ENCODE results near the gene LDAH. TPM values are rescaled to one million over a fixed set of nuclear protein-coding genes. Genes with fewer than 3 reads are reported as not detected.

Gene LDAH
- total RNA-seq, 1 donor: 17.4 TPM

DNA sequence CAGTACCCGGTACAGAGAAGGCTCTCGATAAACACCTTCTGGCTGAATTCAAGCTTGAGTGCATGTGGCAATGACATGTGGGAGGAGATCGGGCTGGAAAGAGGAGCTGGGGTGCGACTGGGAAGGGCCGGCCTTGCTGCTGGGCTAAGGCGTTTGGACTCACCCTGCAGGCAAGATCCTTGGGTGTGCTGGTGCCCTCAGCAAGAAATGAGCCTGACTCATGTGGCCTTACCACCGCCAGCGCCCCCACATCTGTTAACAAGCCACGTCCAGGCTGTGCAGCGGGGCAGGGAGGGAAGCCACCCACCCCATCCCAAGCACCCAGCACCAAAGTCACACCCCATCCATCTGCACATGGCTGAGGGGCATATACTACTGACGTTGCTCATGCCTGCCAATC lies 173.3 kb downstream of the LDAH start:
- peaks cover 15% of the 10 kb centered on the region for H3K4me1 ChIP-seq (ENCODE audit: insufficient read depth, low read length)
- H3K4me3 ChIP-seq (ENCODE audit: insufficient read depth, low read length): no peak overlapping the region
- H3K36me3 ChIP-seq (ENCODE audit: insufficient read depth, low read length): peaks cover 7% of the 10 kb centered on the region
- H2AFZ ChIP-seq (ENCODE audit: low read length): no peak overlapping the region
- H3K4me2 ChIP-seq (ENCODE audit: insufficient read depth, low read length): peak overlapping the region; percentile 90
- H3K79me2 ChIP-seq (ENCODE audit: insufficient read depth, low read length): peaks cover 56% of the 10 kb centered on the region
- no peak for DNase-seq (ENCODE audit: insufficient read length, low spot score, missing footprints)
- TF ChIP-seq, protein P1, sequence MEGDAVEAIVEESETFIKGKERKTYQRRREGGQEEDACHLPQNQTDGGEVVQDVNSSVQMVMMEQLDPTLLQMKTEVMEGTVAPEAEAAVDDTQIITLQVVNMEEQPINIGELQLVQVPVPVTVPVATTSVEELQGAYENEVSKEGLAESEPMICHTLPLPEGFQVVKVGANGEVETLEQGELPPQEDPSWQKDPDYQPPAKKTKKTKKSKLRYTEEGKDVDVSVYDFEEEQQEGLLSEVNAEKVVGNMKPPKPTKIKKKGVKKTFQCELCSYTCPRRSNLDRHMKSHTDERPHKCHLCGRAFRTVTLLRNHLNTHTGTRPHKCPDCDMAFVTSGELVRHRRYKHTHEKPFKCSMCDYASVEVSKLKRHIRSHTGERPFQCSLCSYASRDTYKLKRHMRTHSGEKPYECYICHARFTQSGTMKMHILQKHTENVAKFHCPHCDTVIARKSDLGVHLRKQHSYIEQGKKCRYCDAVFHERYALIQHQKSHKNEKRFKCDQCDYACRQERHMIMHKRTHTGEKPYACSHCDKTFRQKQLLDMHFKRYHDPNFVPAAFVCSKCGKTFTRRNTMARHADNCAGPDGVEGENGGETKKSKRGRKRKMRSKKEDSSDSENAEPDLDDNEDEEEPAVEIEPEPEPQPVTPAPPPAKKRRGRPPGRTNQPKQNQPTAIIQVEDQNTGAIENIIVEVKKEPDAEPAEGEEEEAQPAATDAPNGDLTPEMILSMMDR (IDR thresholded peaks at IDR 0.05; ENCODE audit: extremely low read depth, low read depth, low read length): no peak
- H4K20me1 ChIP-seq (ENCODE audit: insufficient read depth, low read length): peaks cover 20% of the 10 kb centered on the region
- no peaks in the 10 kb centered on the region for H3K27me3 ChIP-seq (ENCODE audit: insufficient read depth, low read length)
- no peaks in the 10 kb centered on the region for H3K9me3 ChIP-seq (ENCODE audit: low read depth, low read length)
- H3K27ac ChIP-seq (ENCODE audit: low read depth, low read length): no peak overlapping the region

DNA sequence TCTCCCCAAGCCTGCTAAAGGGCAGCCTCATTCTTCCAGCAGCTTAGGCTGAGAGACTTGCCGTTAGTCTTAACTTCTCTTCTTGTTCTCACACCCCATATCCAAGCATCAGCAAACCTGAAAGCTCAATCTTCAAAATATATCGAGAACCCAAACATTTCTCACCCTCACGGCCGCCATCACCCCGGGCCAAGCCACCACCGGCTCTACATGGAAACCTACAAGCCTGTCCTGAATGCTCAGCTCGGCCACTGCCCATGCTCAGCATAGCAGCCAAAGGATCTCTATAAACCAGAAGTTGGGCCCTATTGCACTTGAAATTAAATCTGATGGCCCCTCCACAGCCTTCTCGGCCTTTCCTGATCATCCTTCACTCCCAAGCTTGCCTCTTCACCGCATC lies 174.1 kb downstream of the LDAH start:
- Histone ChIP-seq H2AFZ (ENCODE audit: low read length) (no peak overlapping the region), H3K36me3 (ENCODE audit: insufficient read depth, low read length) (peaks cover 9% of the 10 kb centered on the region), H3K4me2 (ENCODE audit: insufficient read depth, low read length) (no peak overlapping the region), H3K4me3 (ENCODE audit: insufficient read depth, low read length) (no peak overlapping the region), H3K9me3 (ENCODE audit: low read depth, low read length) (no peaks in the 10 kb centered on the region), H3K4me1 (ENCODE audit: insufficient read depth, low read length) (peaks cover 15% of the 10 kb centered on the region), H3K27me3 (ENCODE audit: insufficient read depth, low read length) (no peaks in the 10 kb centered on the region), H4K20me1 (ENCODE audit: insufficient read depth, low read length) (peaks cover 20% of the 10 kb centered on the region), H3K79me2 (ENCODE audit: insufficient read depth, low read length) (peaks cover 56% of the 10 kb centered on the region), H3K27ac (ENCODE audit: low read depth, low read length) (no peak overlapping the region)
- TF ChIP-seq, protein P1 (IDR thresholded peaks at IDR 0.05; ENCODE audit: extremely low read depth, low read depth, low read length): no peak
- DNase-seq (ENCODE audit: insufficient read length, low spot score, missing footprints): no peak

DNA sequence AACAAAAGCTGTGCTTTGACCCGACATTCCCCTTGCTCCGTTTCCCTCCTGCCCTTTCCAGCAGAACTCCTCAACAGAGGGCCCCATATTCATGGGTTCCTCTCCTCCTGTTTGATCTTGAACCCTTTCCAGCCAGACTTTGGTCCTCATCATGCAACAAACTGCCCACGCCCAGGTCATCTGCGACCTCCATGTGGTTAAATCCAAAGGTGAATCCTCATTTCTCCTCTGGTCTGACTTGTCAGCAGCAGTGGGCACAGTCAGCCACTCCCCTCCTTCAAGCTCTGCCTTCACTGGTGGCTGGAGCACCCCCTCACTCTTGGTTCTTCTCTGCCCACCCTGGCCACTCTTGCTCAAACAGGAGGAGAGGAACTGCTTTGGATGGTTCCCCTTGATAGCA lies 174.7 kb downstream of the LDAH start:
- Histone ChIP-seq H3K36me3 (ENCODE audit: insufficient read depth, low read length) (peaks cover 9% of the 10 kb centered on the region), H2AFZ (ENCODE audit: low read length) (no peak overlapping the region), H3K27ac (ENCODE audit: low read depth, low read length) (no peak overlapping the region), H3K4me2 (ENCODE audit: insufficient read depth, low read length) (no peak overlapping the region), H4K20me1 (ENCODE audit: insufficient read depth, low read length) (peaks cover 20% of the 10 kb centered on the region), H3K27me3 (ENCODE audit: insufficient read depth, low read length) (no peaks in the 10 kb centered on the region), H3K4me1 (ENCODE audit: insufficient read depth, low read length) (peaks cover 15% of the 10 kb centered on the region), H3K9me3 (ENCODE audit: low read depth, low read length) (no peaks in the 10 kb centered on the region), H3K4me3 (ENCODE audit: insufficient read depth, low read length) (no peak overlapping the region), H3K79me2 (ENCODE audit: insufficient read depth, low read length) (peaks cover 56% of the 10 kb centered on the region)
- no peak for DNase-seq (ENCODE audit: insufficient read length, low spot score, missing footprints)
- TF ChIP-seq, protein P1 (IDR thresholded peaks at IDR 0.05; ENCODE audit: extremely low read depth, low read depth, low read length): no peak

DNA sequence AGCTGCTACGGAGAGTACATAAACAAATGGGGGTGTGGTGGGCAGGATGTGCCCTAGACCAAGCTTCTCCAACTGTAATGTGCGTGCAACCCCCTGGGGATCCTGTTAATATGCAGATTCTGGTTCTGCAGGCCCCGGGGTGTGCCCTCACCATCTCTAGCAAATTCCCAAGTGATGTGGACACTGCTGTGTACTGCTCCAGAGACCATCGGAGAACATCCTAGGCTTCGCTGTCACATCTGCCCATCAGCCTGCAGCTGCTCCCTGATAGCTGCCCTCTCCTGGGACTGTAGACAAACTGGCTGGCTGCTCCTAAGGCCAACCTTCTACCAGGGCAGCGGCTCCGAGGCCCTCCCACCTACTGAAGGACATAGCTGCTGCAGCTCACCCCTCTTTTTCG lies 175.2 kb downstream of the LDAH start:
- Histone ChIP-seq H3K79me2 (ENCODE audit: insufficient read depth, low read length) (peaks cover 56% of the 10 kb centered on the region), H3K4me2 (ENCODE audit: insufficient read depth, low read length) (no peak overlapping the region), H4K20me1 (ENCODE audit: insufficient read depth, low read length) (peaks cover 24% of the 10 kb centered on the region), H2AFZ (ENCODE audit: low read length) (no peak overlapping the region), H3K9me3 (ENCODE audit: low read depth, low read length) (no peaks in the 10 kb centered on the region), H3K27ac (ENCODE audit: low read depth, low read length) (no peak overlapping the region), H3K4me3 (ENCODE audit: insufficient read depth, low read length) (no peak overlapping the region), H3K4me1 (ENCODE audit: insufficient read depth, low read length) (peaks cover 15% of the 10 kb centered on the region), H3K36me3 (ENCODE audit: insufficient read depth, low read length) (peaks cover 14% of the 10 kb centered on the region), H3K27me3 (ENCODE audit: insufficient read depth, low read length) (no peaks in the 10 kb centered on the region)
- DNase-seq (ENCODE audit: insufficient read length, low spot score, missing footprints): no peak
- TF ChIP-seq, protein P1 (IDR thresholded peaks at IDR 0.05; ENCODE audit: extremely low read depth, low read depth, low read length): no peak
